ENCODE results near the gene GRAP2. TPM values are rescaled to one million over a fixed set of nuclear protein-coding genes. Genes with fewer than 3 reads are reported as not detected.

Gene GRAP2
- total and polyA plus RNA-seq, 2 experiments from 2014 or later: 0.42 TPM; not detected in 1

DNA sequence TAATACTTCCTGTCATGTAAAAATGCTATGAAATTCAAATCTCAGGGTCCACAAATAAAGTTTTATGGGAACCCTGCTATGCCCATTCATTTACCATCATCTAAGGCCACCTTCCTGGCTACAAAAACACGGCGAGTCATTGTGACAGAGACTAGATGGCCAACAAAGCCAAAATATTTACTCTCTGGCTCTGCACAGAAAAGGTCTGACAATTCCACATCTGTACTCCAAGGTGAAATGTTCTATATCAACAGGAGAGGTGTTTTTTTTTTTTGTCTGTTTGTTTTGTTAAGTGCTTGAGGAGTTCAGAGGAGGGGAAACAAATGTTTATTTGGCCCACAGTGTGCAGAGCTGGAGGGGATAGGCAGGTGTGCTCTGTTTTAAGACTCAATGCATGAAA, 40.7 kb downstream of the GRAP2 start:
- H2AFZ ChIP-seq: no peak overlapping the region
- peak overlapping the region; percentile 73 for H3K27ac Mint-ChIP-seq
- TF ChIP-seq ZNF331 (CRISPR knock-in tag; IDR thresholded peaks at IDR 0.05; ENCODE audit: low read depth) (no peak), EZH2 (IDR thresholded peaks at IDR 0.05; ENCODE audit: low read depth, unreplicated experiment) (no peak), JUNB (IDR thresholded peaks at IDR 0.05; ENCODE audit: unreplicated experiment) (no peak), STAT1 (IDR thresholded peaks at IDR 0.05; ENCODE audit: unreplicated experiment) (no peak), ZNF114 (CRISPR knock-in tag; IDR thresholded peaks at IDR 0.05) (no peak), POLR2AphosphoS5 (IDR thresholded peaks at IDR 0.05; ENCODE audit: low read depth) (no peak), CREB1 (CRISPR knock-in tag; IDR thresholded peaks at IDR 0.05; ENCODE audit: low read depth) (no peak), EZH2phosphoT487 (IDR thresholded peaks at IDR 0.05; ENCODE audit: unreplicated experiment) (no peak), NANOG (IDR thresholded peaks at IDR 0.05; ENCODE audit: borderline replicate concordance) (no peak)
- TF ChIP-seq, protein P1, sequence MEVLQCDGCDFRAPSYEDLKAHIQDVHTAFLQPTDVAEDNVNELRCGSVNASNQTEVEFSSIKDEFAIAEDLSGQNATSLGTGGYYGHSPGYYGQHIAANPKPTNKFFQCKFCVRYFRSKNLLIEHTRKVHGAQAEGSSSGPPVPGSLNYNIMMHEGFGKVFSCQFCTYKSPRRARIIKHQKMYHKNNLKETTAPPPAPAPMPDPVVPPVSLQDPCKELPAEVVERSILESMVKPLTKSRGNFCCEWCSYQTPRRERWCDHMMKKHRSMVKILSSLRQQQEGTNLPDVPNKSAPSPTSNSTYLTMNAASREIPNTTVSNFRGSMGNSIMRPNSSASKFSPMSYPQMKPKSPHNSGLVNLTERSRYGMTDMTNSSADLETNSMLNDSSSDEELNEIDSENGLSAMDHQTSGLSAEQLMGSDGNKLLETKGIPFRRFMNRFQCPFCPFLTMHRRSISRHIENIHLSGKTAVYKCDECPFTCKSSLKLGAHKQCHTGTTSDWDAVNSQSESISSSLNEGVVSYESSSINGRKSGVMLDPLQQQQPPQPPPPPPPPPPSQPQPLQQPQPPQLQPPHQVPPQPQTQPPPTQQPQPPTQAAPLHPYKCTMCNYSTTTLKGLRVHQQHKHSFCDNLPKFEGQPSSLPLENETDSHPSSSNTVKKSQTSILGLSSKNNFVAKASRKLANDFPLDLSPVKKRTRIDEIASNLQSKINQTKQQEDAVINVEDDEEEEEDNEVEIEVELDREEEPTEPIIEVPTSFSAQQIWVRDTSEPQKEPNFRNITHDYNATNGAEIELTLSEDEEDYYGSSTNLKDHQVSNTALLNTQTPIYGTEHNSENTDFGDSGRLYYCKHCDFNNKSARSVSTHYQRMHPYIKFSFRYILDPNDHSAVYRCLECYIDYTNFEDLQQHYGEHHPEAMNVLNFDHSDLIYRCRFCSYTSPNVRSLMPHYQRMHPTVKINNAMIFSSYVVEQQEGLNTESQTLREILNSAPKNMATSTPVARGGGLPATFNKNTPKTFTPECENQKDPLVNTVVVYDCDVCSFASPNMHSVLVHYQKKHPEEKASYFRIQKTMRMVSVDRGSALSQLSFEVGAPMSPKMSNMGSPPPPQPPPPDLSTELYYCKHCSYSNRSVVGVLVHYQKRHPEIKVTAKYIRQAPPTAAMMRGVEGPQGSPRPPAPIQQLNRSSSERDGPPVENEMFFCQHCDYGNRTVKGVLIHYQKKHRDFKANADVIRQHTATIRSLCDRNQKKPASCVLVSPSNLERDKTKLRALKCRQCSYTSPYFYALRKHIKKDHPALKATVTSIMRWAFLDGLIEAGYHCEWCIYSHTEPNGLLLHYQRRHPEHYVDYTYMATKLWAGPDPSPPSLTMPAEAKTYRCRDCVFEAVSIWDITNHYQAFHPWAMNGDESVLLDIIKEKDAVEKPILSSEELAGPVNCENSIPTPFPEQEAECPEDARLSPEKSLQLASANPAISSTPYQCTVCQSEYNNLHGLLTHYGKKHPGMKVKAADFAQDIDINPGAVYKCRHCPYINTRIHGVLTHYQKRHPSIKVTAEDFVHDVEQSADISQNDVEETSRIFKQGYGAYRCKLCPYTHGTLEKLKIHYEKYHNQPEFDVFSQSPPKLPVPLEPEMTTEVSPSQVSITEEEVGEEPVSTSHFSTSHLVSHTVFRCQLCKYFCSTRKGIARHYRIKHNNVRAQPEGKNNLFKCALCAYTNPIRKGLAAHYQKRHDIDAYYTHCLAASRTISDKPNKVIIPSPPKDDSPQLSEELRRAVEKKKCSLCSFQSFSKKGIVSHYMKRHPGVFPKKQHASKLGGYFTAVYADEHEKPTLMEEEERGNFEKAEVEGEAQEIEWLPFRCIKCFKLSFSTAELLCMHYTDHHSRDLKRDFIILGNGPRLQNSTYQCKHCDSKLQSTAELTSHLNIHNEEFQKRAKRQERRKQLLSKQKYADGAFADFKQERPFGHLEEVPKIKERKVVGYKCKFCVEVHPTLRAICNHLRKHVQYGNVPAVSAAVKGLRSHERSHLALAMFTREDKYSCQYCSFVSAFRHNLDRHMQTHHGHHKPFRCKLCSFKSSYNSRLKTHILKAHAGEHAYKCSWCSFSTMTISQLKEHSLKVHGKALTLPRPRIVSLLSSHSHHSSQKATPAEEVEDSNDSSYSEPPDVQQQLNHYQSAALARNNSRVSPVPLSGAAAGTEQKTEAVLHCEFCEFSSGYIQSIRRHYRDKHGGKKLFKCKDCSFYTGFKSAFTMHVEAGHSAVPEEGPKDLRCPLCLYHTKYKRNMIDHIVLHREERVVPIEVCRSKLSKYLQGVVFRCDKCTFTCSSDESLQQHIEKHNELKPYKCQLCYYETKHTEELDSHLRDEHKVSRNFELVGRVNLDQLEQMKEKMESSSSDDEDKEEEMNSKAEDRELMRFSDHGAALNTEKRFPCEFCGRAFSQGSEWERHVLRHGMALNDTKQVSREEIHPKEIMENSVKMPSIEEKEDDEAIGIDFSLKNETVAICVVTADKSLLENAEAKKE (CRISPR knock-in tag; IDR thresholded peaks at IDR 0.05): no peak
- TF ChIP-seq, protein P2, sequence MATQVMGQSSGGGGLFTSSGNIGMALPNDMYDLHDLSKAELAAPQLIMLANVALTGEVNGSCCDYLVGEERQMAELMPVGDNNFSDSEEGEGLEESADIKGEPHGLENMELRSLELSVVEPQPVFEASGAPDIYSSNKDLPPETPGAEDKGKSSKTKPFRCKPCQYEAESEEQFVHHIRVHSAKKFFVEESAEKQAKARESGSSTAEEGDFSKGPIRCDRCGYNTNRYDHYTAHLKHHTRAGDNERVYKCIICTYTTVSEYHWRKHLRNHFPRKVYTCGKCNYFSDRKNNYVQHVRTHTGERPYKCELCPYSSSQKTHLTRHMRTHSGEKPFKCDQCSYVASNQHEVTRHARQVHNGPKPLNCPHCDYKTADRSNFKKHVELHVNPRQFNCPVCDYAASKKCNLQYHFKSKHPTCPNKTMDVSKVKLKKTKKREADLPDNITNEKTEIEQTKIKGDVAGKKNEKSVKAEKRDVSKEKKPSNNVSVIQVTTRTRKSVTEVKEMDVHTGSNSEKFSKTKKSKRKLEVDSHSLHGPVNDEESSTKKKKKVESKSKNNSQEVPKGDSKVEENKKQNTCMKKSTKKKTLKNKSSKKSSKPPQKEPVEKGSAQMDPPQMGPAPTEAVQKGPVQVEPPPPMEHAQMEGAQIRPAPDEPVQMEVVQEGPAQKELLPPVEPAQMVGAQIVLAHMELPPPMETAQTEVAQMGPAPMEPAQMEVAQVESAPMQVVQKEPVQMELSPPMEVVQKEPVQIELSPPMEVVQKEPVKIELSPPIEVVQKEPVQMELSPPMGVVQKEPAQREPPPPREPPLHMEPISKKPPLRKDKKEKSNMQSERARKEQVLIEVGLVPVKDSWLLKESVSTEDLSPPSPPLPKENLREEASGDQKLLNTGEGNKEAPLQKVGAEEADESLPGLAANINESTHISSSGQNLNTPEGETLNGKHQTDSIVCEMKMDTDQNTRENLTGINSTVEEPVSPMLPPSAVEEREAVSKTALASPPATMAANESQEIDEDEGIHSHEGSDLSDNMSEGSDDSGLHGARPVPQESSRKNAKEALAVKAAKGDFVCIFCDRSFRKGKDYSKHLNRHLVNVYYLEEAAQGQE (IDR thresholded peaks at IDR 0.05; ENCODE audit: unreplicated experiment): no peak
- TF ChIP-seq, protein P3, sequence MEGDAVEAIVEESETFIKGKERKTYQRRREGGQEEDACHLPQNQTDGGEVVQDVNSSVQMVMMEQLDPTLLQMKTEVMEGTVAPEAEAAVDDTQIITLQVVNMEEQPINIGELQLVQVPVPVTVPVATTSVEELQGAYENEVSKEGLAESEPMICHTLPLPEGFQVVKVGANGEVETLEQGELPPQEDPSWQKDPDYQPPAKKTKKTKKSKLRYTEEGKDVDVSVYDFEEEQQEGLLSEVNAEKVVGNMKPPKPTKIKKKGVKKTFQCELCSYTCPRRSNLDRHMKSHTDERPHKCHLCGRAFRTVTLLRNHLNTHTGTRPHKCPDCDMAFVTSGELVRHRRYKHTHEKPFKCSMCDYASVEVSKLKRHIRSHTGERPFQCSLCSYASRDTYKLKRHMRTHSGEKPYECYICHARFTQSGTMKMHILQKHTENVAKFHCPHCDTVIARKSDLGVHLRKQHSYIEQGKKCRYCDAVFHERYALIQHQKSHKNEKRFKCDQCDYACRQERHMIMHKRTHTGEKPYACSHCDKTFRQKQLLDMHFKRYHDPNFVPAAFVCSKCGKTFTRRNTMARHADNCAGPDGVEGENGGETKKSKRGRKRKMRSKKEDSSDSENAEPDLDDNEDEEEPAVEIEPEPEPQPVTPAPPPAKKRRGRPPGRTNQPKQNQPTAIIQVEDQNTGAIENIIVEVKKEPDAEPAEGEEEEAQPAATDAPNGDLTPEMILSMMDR (conservative IDR thresholded peaks at IDR 0.05; ENCODE audit: low read depth in 2 of 2): no peak
- TF ChIP-seq, protein P4, sequence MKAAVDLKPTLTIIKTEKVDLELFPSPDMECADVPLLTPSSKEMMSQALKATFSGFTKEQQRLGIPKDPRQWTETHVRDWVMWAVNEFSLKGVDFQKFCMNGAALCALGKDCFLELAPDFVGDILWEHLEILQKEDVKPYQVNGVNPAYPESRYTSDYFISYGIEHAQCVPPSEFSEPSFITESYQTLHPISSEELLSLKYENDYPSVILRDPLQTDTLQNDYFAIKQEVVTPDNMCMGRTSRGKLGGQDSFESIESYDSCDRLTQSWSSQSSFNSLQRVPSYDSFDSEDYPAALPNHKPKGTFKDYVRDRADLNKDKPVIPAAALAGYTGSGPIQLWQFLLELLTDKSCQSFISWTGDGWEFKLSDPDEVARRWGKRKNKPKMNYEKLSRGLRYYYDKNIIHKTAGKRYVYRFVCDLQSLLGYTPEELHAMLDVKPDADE (IDR thresholded peaks at IDR 0.05): no peak
- peaks cover 63% of the 10 kb centered on the region for H3K4me1 ChIP-seq (ENCODE audit: insufficient read depth)
- H3K36me3 Mint-ChIP-seq (ENCODE audit: low read depth): no peaks in the 10 kb centered on the region
- H3K27me3 Mint-ChIP-seq (ENCODE audit: insufficient read depth, low read depth, poor library complexity): no peaks in the 10 kb centered on the region
- H4K20me1 ChIP-seq (replicated peaks; ENCODE audit: insufficient read depth): no peaks in the 10 kb centered on the region
- ATAC-seq (no peak), DNase-seq (ENCODE audit: low spot score) (no peak)
- no peak overlapping the region for H3K4me3 ChIP-seq
- H3K79me2 ChIP-seq (replicated peaks; ENCODE audit: insufficient read depth): no peaks in the 10 kb centered on the region
- peaks cover 61% of the 10 kb centered on the region for H3K4me1 Mint-ChIP-seq
- peak overlapping the region; percentile 56 for H3K4me2 ChIP-seq
- peak overlapping the region; percentile 21; the same call in 1 of the 2 replicates for H3K27ac ChIP-seq (ENCODE audit: low read depth)
- no peaks in the 10 kb centered on the region for H3K36me3 ChIP-seq (ENCODE audit: insufficient read depth)
- H3F3A ChIP-seq (replicated peaks; ENCODE audit: low read depth): peaks cover 5% of the 10 kb centered on the region; the same call in 1 of the 2 replicates
- no peaks in the 10 kb centered on the region for H3K27me3 ChIP-seq (ENCODE audit: insufficient read depth)
- H3K9me3 Mint-ChIP-seq: no peaks in the 10 kb centered on the region
- no peak overlapping the region for H3K4me3 Mint-ChIP-seq
- no peaks in the 10 kb centered on the region for H3K9me2 ChIP-seq (ENCODE audit: insufficient read depth)
